ENCODE results near the gene SLC35F1. TPM values are rescaled to one million over a fixed set of nuclear protein-coding genes. Genes with fewer than 3 reads are reported as not detected.

SLC35F1 gene
- polyA plus RNA-seq, 1 donor from 2014 or later, result 35.1 TPM

- H3K9me2 ChIP-seq (ENCODE audit: insufficient read depth, low read length), result no peaks in the 10 kb centered on the region
- H3K27me3 ChIP-seq (ENCODE audit: insufficient read depth, low read depth, low read length), result no peaks in the 10 kb centered on the region
- no peaks in the 10 kb centered on the region for H4K20me1 ChIP-seq (ENCODE audit: insufficient read depth)
- H3K4me3 ChIP-seq (ENCODE audit: low read length), result no peak overlapping the region
- H3F3A ChIP-seq (ENCODE audit: insufficient read depth, low read length, poor library complexity, severe bottlenecking), result no peaks in the 10 kb centered on the region
- no peaks in the 10 kb centered on the region for H3K79me2 ChIP-seq (replicated peaks; ENCODE audit: insufficient read depth, low read length)
- H3K36me3 ChIP-seq (ENCODE audit: insufficient read depth, low read length), result no peaks in the 10 kb centered on the region
- no peak for TF ChIP-seq EZH2 (IDR thresholded peaks at IDR 0.05; ENCODE audit: borderline replicate concordance, insufficient read depth, low read length, poor library complexity, severe bottlenecking)
- no peak for TF ChIP-seq EP300 (conservative IDR thresholded peaks at IDR 0.05; ENCODE audit: poor library complexity, severe bottlenecking)
- no peak for TF ChIP-seq SMC3 (conservative IDR thresholded peaks at IDR 0.05; ENCODE audit: poor library complexity)
- TF ChIP-seq POLR2AphosphoS5 (IDR thresholded peaks at IDR 0.05), result no peak
- no peak for TF ChIP-seq MXI1 (conservative IDR thresholded peaks at IDR 0.05; ENCODE audit: poor library complexity, severe bottlenecking)
- TF ChIP-seq REST (IDR thresholded peaks at IDR 0.05; ENCODE audit: borderline replicate concordance), result no peak
- TF ChIP-seq TAF1 (IDR thresholded peaks at IDR 0.05; ENCODE audit: low read depth), result no peak
- no peak for TF ChIP-seq CTCF (IDR thresholded peaks at IDR 0.05; ENCODE audit: poor library complexity, severe bottlenecking)
- TF ChIP-seq RAD21 (conservative IDR thresholded peaks at IDR 0.05), result no peak
- no peak overlapping the region for H2AFZ ChIP-seq (ENCODE audit: low read depth, low read length)
- H3K27ac ChIP-seq (ENCODE audit: low read length), result no peak overlapping the region
- H3K9me3 ChIP-seq (ENCODE audit: low read length), result no peaks in the 10 kb centered on the region
- no peak overlapping the region for H3K9ac ChIP-seq (ENCODE audit: low read length)
- H3K4me2 ChIP-seq (ENCODE audit: low read length), result no peak overlapping the region
Observed at GRCh38 chr6:117955684-117956256, 48.7 kb downstream of the SLC35F1 start.

- Histone ChIP-seq H3F3A (ENCODE audit: insufficient read depth, low read length, poor library complexity, severe bottlenecking) (no peaks in the 10 kb centered on the region), H3K36me3 (ENCODE audit: insufficient read depth, low read length) (no peaks in the 10 kb centered on the region), H4K20me1 (ENCODE audit: insufficient read depth) (no peaks in the 10 kb centered on the region), H3K27ac (ENCODE audit: low read length) (no peak overlapping the region), H3K79me2 (replicated peaks; ENCODE audit: insufficient read depth, low read length) (no peaks in the 10 kb centered on the region), H3K27me3 (ENCODE audit: insufficient read depth, low read depth, low read length) (no peaks in the 10 kb centered on the region), H3K4me2 (ENCODE audit: low read length) (no peak overlapping the region), H3K9me3 (ENCODE audit: low read length) (no peaks in the 10 kb centered on the region), H3K9ac (ENCODE audit: low read length) (no peak overlapping the region), H3K4me3 (ENCODE audit: low read length) (no peak overlapping the region), H3K9me2 (ENCODE audit: insufficient read depth, low read length) (no peaks in the 10 kb centered on the region), H2AFZ (ENCODE audit: low read depth, low read length) (no peak overlapping the region)
- TF ChIP-seq POLR2AphosphoS5 (IDR thresholded peaks at IDR 0.05), result no peak
- TF ChIP-seq CTCF (IDR thresholded peaks at IDR 0.05; ENCODE audit: poor library complexity, severe bottlenecking), result no peak
- no peak for TF ChIP-seq EP300 (conservative IDR thresholded peaks at IDR 0.05; ENCODE audit: poor library complexity, severe bottlenecking)
- no peak for TF ChIP-seq MXI1 (conservative IDR thresholded peaks at IDR 0.05; ENCODE audit: poor library complexity, severe bottlenecking)
- TF ChIP-seq EZH2 (IDR thresholded peaks at IDR 0.05; ENCODE audit: borderline replicate concordance, insufficient read depth, low read length, poor library complexity, severe bottlenecking), result no peak
- TF ChIP-seq REST (IDR thresholded peaks at IDR 0.05; ENCODE audit: borderline replicate concordance), result no peak
- no peak for TF ChIP-seq TAF1 (IDR thresholded peaks at IDR 0.05; ENCODE audit: low read depth)
- TF ChIP-seq SMC3 (conservative IDR thresholded peaks at IDR 0.05; ENCODE audit: poor library complexity), result no peak
- TF ChIP-seq RAD21 (conservative IDR thresholded peaks at IDR 0.05), result no peak
Observed at GRCh38 chr6:117956386-117956785, 49.3 kb downstream of the SLC35F1 start.

All from neural cell (in vitro differentiated cells).